ENCODE results near the gene ITGB7.
A peak's percentile ranks its signal among the peaks of the same experiment; 100 is the strongest.

ITGB7 gene

DNA sequence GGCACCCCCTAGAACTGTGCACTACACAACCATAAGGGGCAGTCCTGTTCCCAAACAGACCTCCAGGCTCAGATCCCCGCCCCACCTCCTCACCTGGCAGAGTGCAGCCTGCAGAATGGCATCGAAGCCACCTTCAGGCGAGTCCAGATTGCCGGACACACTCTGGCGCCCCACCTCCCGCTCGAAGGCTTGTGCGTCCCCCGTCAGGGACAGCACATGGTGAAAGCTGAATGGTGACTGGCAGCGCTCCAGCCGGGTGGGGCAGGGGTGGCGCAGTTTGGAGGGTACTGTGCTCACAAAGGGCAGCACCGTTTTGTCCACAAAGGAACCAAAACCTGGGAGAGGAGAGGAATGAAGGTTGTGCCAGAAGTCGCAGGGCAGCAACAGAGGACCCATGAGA, 10.6 kb downstream of the ITGB7 start:
- H3K4me3 ChIP-seq = no peak overlapping the region
- no peak overlapping the region for H3K27ac ChIP-seq
- no peak for DNase-seq (ENCODE audit: low spot score)
- TF ChIP-seq, protein P1, sequence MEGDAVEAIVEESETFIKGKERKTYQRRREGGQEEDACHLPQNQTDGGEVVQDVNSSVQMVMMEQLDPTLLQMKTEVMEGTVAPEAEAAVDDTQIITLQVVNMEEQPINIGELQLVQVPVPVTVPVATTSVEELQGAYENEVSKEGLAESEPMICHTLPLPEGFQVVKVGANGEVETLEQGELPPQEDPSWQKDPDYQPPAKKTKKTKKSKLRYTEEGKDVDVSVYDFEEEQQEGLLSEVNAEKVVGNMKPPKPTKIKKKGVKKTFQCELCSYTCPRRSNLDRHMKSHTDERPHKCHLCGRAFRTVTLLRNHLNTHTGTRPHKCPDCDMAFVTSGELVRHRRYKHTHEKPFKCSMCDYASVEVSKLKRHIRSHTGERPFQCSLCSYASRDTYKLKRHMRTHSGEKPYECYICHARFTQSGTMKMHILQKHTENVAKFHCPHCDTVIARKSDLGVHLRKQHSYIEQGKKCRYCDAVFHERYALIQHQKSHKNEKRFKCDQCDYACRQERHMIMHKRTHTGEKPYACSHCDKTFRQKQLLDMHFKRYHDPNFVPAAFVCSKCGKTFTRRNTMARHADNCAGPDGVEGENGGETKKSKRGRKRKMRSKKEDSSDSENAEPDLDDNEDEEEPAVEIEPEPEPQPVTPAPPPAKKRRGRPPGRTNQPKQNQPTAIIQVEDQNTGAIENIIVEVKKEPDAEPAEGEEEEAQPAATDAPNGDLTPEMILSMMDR (IDR thresholded peaks at IDR 0.05) = no peak

- no peak overlapping the region for H3K27ac ChIP-seq
- no peak overlapping the region for H3K4me3 ChIP-seq
- DNase-seq (ENCODE audit: low spot score) = no peak
- TF ChIP-seq, protein P1 (IDR thresholded peaks at IDR 0.05) = no peak
Measured at GRCh38 chr12:53195516-53196420, 11.3 kb downstream of the ITGB7 start.

GRCh38 chr12:53194973-53195372, 12.1 kb downstream of the ITGB7 start:
- no peak for DNase-seq (ENCODE audit: low spot score)
- H3K4me3 ChIP-seq = no peak overlapping the region
- no peak overlapping the region for H3K27ac ChIP-seq
- TF ChIP-seq, protein P1 (IDR thresholded peaks at IDR 0.05) = no peak

- DNase-seq (ENCODE audit: low spot score) = no peak
- H3K27ac ChIP-seq = no peak overlapping the region
- H3K4me3 ChIP-seq = no peak overlapping the region
- TF ChIP-seq, protein P1 (IDR thresholded peaks at IDR 0.05) = no peak
Measured at GRCh38 chr12:53193985-53194716, 12.9 kb downstream of the ITGB7 start.

GRCh38 chr12:53193040-53193439, 14.0 kb downstream of the ITGB7 start:
- DNase-seq (ENCODE audit: low spot score) = peak; percentile 46
- TF ChIP-seq, protein P1 (IDR thresholded peaks at IDR 0.05) = no peak
- Histone ChIP-seq H3K4me3 (no peak overlapping the region), H3K27ac (no peak overlapping the region)

GRCh38 chr12:53192531-53193021, 14.5 kb downstream of the ITGB7 start:
- Histone ChIP-seq H3K4me3 (no peak overlapping the region), H3K27ac (no peak overlapping the region)
- DNase-seq (ENCODE audit: low spot score) = peak; percentile 56
- TF ChIP-seq, protein P1 (IDR thresholded peaks at IDR 0.05) = no peak
